Measurements from ENCODE around the gene KRT84.

Gene KRT84

DNA sequence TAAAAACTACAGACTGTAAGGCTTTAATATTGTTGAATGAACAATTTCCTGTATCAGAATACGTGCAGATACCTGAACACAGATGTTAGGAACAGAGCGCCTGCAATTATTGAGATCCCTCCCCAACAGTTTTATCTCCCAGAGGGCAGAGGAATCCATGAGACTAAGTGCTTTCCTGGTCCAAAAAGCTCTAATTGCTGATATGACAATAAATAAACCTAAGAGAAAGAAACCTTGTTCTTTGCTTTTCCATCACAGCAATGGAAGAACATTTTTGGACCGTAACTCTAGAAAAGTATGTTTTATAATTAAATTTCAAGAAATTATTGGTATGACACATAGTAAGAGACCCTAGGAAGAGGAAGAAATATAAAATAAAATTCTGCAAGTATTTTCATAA, 51.3 kb downstream of the KRT84 start:
- TF ChIP-seq, protein P1, sequence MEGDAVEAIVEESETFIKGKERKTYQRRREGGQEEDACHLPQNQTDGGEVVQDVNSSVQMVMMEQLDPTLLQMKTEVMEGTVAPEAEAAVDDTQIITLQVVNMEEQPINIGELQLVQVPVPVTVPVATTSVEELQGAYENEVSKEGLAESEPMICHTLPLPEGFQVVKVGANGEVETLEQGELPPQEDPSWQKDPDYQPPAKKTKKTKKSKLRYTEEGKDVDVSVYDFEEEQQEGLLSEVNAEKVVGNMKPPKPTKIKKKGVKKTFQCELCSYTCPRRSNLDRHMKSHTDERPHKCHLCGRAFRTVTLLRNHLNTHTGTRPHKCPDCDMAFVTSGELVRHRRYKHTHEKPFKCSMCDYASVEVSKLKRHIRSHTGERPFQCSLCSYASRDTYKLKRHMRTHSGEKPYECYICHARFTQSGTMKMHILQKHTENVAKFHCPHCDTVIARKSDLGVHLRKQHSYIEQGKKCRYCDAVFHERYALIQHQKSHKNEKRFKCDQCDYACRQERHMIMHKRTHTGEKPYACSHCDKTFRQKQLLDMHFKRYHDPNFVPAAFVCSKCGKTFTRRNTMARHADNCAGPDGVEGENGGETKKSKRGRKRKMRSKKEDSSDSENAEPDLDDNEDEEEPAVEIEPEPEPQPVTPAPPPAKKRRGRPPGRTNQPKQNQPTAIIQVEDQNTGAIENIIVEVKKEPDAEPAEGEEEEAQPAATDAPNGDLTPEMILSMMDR (IDR thresholded peaks at IDR 0.05; ENCODE audit: low read depth, low read length) = no peak
- H3K4me3 ChIP-seq (replicated peaks in 1 of 2; ENCODE audit: low read depth in 2 of 2, low read length in 2 of 2) = no peak overlapping the region
- DNase-seq (ENCODE audit: low read depth in 2 of 2) = no peak

- TF ChIP-seq, protein P1 (IDR thresholded peaks at IDR 0.05; ENCODE audit: low read depth, low read length) = no peak
- no peak overlapping the region for H3K4me3 ChIP-seq (replicated peaks in 1 of 2; ENCODE audit: low read depth in 2 of 2, low read length in 2 of 2)
- DNase-seq (ENCODE audit: low read depth in 2 of 2) = no peak
Measured at GRCh38 chr12:52333321-52333720, 52.1 kb downstream of the KRT84 start.

- no peak for DNase-seq (ENCODE audit: low read depth in 2 of 2)
- TF ChIP-seq, protein P1 (IDR thresholded peaks at IDR 0.05; ENCODE audit: low read depth, low read length) = no peak
- H3K4me3 ChIP-seq (replicated peaks in 1 of 2; ENCODE audit: low read depth in 2 of 2, low read length in 2 of 2) = no peak overlapping the region
Measured at GRCh38 chr12:52332381-52332780, 53.1 kb downstream of the KRT84 start.

GRCh38 chr12:52331833-52332232, 53.6 kb downstream of the KRT84 start:
- TF ChIP-seq, protein P1 (IDR thresholded peaks at IDR 0.05; ENCODE audit: low read depth, low read length) = no peak
- no peak overlapping the region for H3K4me3 ChIP-seq (replicated peaks in 1 of 2; ENCODE audit: low read depth in 2 of 2, low read length in 2 of 2)
- DNase-seq (ENCODE audit: low read depth in 2 of 2) = no peak

DNA sequence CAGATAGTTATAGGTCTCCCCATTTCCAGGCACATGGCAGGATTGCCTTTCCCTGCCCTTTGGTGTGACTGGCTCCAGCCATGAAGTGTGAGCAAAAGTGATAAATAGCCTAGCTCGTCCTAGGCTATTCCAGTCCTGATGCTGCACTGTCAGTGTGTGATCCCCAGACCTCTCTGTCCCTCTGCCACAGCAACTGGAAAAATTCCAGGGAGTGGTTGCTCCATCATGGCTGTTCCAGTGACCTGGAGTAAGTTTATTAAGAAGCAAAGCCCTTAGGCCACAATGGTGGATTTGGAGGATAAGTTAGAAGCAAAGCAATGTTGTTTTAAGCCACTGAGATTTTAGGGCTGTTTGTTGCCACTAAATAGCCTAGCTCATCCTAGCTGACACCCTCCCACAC, 54.4 kb downstream of the KRT84 start:
- TF ChIP-seq, protein P1 (IDR thresholded peaks at IDR 0.05; ENCODE audit: low read depth, low read length) = no peak
- no peak for DNase-seq (ENCODE audit: low read depth in 2 of 2)
- no peak overlapping the region for H3K4me3 ChIP-seq (replicated peaks in 1 of 2; ENCODE audit: low read depth in 2 of 2, low read length in 2 of 2)

DNA sequence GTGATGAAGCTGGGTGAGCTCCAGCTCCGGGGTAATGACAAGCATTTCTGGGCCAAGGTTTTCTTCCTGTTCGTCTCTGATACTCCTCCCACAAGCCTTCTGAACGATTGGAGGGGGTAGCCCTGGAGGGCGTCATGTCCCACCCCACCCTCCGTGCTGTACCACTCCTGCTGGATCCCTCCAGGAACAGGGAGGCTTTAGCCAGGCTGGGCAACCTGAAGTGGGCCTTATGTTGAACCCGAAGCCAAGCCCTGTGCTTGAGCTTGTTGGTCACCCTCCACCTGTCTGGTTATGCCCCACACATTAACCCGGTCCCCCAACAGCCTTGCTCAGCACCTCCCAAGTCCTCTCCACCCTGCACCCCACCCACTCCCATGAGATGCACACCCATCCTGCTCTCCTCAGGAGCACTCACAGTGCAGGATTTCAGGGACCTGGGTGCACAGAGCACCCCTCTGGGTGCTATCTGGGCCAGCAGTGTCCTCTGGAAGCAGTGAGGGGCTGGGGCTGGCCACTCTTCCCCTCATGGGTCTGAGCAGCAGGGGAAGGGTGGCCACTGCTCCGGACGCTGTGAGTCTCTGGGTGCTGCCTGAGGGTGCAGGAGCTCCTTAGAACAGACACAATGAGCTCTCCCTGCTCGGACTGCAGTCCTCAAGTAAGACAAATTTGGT, 57.5 kb downstream of the KRT84 start:
- H3K4me3 ChIP-seq (replicated peaks in 1 of 2; ENCODE audit: low read depth in 2 of 2, low read length in 2 of 2) = no peak overlapping the region
- DNase-seq (ENCODE audit: low read depth in 2 of 2) = no peak
- TF ChIP-seq, protein P1 (IDR thresholded peaks at IDR 0.05; ENCODE audit: low read depth, low read length) = no peak
